Left ventricle myocardium superior (tissue), 1 donor: ENCODE measurements around the gene SYCE1L. TPM values are rescaled to one million over a fixed set of nuclear protein-coding genes. Genes with fewer than 3 reads are reported as not detected.
A peak's percentile ranks its signal among the peaks of the same experiment; 100 is the strongest.
"Not testable (repeated sequence)": the region's sequence is repeated elsewhere in the genome, so short reads cannot be mapped to it uniquely, and the experiment has no call there.

Experiments
- ATAC-seq: fragments of 200-7000 bp; cut with Tn5 transposase; one replicate; pipeline ENCODE4 v1.9.1; 2020; ENCODE audit warnings: mild to moderate bottlenecking, moderate library complexity
- DNase-seq: peaks from one replicate; pipeline ENCODE4 v3.0.0-alpha.2; 2020
- intact Hi-C: fragments of 100-400 bp; cut with micrococcal nuclease; formaldehyde crosslinking; loops from one replicate; pipeline ENCODE4 v1.11.0; 2022
- total RNA-seq: library from RNA; stranded (reverse); fragmentation: NEBNext Ultra II Directional; extraction: Animal tissue kit (Norgen Biotek cat#: 25700); gene quantifications from one replicate; pipeline ENCODE4 v1.2.1, GENCODE V29; 2021
- donor health status: DM: no; HTN: yes; CAD: no; lungs with severe emphysema.

Gene SYCE1L
- total RNA-seq, 1 donor from 2014 or later = 2.1 TPM

GRCh38 chr16:77234611-77235010, 35.4 kb downstream of the SYCE1L start:
- no peak for ATAC-seq
- DNase-seq = no peak
- intact Hi-C loops = loop anchor here (5.0 kb wide), 1 partner anchor 348 kb away; no protein-coding TSS in a partner anchor

GRCh38 chr16:77236063-77236511, 36.9 kb downstream of the SYCE1L start:
- DNase-seq = peak; percentile 90
- intact Hi-C loops = loop anchor here (5.0 kb wide), 1 partner anchor 346 kb away; no protein-coding TSS in a partner anchor
- ATAC-seq = peak; percentile 99

DNA sequence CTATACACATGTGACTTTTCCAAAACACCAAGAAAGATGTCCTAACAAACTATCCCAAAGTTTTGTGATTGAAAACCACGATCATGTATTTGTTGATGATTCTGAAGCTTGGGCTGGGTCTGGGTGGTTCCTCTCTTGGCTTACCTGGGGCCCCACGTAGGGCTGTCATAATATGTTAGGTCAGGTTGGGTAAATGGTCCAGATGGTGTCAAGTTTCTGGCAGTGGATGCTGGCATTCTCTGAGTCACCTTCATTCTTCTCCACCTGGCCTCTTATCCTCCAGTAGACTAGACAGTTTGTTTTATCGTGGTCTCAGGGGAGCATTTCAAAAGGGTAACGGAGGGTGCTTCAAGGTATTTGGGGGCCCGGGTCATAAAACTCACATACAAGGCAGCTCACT, 39.4 kb downstream of the SYCE1L start:
- ATAC-seq = no peak
- intact Hi-C loops = loop anchor here (5.0 kb wide), 1 partner anchor 344 kb away; no protein-coding TSS in a partner anchor

GRCh38 chr16:77242471-77242870, 43.3 kb downstream of the SYCE1L start:
- ATAC-seq, intact Hi-C loops, DNase-seq: not testable (repeated sequence)

More for the DNA sequence above, 39.4 kb downstream of the SYCE1L start:
- no peak for DNase-seq

DNA sequence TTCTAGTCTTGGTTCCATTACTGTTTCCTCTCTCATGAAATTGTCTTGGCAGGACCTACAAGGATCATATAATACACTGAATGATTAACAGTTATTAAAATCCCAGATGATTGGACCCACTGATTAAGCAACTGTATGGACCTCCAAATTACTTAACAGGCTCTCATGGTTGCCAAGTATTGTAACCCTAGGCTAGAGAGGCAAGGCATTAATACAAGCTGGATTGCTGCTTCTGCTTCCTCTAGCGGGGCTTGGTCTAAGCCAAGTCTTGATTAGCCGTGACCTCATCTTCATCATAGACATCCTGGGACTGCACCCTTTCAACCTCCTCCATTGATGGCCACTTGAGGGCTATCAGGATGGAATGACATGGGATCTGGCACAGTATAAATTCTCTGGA, 46.9 kb downstream of the SYCE1L start:
- DNase-seq (no peak), ATAC-seq (no peak)
- intact Hi-C loops = no loop called here

DNA sequence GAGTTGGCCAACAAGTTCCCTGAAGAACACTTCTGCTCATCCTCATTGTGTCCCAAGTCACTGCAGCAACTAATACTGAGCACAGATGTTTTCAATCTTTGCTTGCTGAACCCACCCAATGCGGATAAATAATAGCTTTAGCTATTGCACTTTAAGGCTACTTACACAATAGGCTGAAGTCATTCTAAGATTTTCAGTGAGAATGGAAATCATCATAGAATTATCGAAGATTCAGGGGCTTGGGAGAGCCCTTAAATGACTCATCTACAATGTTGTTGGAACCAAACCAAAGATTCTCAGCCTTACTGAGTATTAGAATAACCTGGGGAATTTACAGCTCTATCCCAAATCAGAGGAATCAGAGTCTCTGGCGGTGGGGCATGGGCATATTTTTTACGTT, 51.2 kb downstream of the SYCE1L start:
- ATAC-seq (no peak), DNase-seq (no peak)
- intact Hi-C loops = no loop called here

Other genes starting within 250 kb of the SYCE1L start
- gene MON1B, start 8.2 kb upstream of the SYCE1L start, total RNA-seq = 15.1 TPM
- not detected for gene ADAMTS18, start 235.6 kb downstream of the SYCE1L start, total RNA-seq